HFFc6 (cell line): ENCODE results near the gene SORCS2. TPM values are rescaled to one million over a fixed set of nuclear protein-coding genes. Genes with fewer than 3 reads are reported as not detected.

Experiments used
- DNase-seq: peaks from one replicate; pipeline ENCODE4 v3.0.0-alpha.2; 2018
- H3K27ac Mint-ChIP-seq: 2 replicates; pipeline ENCODE4 v1.8.0; 2020; ENCODE audit warnings: mild to moderate bottlenecking, mixed read lengths
- H3K27me3 Mint-ChIP-seq: 2 replicates; pipeline ENCODE4 v1.8.0; 2021; ENCODE audit warnings: mild to moderate bottlenecking, moderate library complexity, mixed read lengths; ENCODE audit not compliant: insufficient read depth
- H3K36me3 Mint-ChIP-seq: 2 replicates; pipeline ENCODE4 v1.8.0; 2021; ENCODE audit warnings: low read depth, mixed read lengths
- H3K4me1 Mint-ChIP-seq: 2 replicates; pipeline ENCODE4 v1.8.0; 2020; ENCODE audit warnings: low read depth, mixed read lengths
- H3K4me3 Mint-ChIP-seq: 2 replicates; pipeline ENCODE4 v1.8.0; 2020; ENCODE audit warnings: mild to moderate bottlenecking, moderate library complexity, mixed read lengths
- H3K9me3 Mint-ChIP-seq: 2 replicates; pipeline ENCODE4 v1.8.0; 2020; ENCODE audit warnings: mild to moderate bottlenecking, mixed read lengths
- total RNA-seq, 6 experiments: library from RNA; stranded (reverse); fragmentation: NEBNext Ultra II Directional; extraction: Animal tissue kit (Norgen Biotek cat#: 25700); gene quantifications; 2 replicates in 1 of 6; 3 replicates in 5 of 6; pipeline ENCODE4 v1.2.3, GENCODE V29; 2021
- TF ChIP-seq, protein P1 (sequence below): fragments of 200-600 bp; sonication (generic); IDR thresholded peaks from 2 replicates; pipeline ENCODE4 v1.5.0; 2021; ENCODE audit warnings: antibody characterized with exemption, mild to moderate bottlenecking

Gene SORCS2
- total RNA-seq, 6 experiments from 2014 or later: 0.05 to 0.15 (median 0.12) TPM; not detected in 3

DNA sequence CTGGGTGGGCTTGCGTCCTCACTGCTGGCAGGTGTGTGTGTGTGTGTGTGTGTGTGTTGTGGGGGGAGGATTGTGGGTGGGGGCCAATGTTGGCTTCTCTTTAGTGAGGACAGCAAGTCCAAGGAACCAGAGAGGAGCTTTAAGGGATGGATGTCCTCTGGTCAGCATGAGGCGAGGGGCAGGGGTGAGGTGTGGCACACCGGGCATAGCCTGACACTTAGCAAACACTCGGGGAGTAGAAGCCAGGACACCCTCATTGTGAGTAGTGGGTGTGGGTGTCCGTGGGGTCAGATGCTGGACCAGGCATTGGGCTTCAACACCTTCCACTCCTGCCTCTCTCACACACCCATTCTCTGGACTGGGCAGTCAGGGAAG, 2.8 kb downstream of the SORCS2 start:
- no peaks in the 10 kb centered on the region for H3K36me3 Mint-ChIP-seq
- peaks cover 34% of the 10 kb centered on the region for H3K27me3 Mint-ChIP-seq
- H3K4me3 Mint-ChIP-seq: no peak overlapping the region
- TF ChIP-seq, protein P1, sequence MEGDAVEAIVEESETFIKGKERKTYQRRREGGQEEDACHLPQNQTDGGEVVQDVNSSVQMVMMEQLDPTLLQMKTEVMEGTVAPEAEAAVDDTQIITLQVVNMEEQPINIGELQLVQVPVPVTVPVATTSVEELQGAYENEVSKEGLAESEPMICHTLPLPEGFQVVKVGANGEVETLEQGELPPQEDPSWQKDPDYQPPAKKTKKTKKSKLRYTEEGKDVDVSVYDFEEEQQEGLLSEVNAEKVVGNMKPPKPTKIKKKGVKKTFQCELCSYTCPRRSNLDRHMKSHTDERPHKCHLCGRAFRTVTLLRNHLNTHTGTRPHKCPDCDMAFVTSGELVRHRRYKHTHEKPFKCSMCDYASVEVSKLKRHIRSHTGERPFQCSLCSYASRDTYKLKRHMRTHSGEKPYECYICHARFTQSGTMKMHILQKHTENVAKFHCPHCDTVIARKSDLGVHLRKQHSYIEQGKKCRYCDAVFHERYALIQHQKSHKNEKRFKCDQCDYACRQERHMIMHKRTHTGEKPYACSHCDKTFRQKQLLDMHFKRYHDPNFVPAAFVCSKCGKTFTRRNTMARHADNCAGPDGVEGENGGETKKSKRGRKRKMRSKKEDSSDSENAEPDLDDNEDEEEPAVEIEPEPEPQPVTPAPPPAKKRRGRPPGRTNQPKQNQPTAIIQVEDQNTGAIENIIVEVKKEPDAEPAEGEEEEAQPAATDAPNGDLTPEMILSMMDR: no peak
- DNase-seq: no peak
- H3K9me3 Mint-ChIP-seq: no peaks in the 10 kb centered on the region
- H3K4me1 Mint-ChIP-seq: no peaks in the 10 kb centered on the region; the same call in 1 of the 2 replicates
- H3K27ac Mint-ChIP-seq: no peak overlapping the region

DNA sequence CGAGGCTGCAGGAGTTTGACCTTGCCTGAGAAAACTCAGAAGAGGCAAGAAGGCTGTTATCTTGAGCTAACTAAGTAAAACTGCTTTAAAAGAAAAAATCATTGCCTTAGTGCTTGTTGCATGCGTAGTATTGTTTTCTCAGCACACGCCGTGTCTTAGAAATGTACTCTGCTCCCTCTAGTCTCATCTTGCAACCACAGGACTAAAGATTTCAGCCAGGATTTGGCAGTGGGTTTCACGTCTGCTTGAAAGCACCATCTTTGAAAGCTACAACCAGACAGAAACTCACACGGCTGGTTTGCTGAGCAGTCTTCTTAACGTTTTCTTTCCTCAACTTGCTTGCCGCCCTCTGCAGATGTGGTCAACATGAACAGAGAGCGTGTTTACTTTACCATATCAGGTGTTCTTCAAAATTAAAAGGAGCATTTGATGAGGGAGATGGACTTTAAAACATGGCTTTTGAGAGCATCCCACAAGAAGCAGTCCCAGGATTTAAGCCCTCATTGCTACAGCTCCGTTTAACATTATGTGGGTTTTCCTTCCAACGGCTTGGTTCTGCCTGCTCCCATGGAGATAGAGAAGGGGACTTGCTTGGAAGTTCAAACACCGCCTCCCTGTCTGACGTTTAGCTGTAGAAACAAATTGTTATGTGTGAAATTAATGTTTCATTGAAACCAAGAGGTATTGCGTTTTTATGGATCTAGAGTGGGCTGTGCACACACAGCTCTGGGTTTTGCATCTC, 3.4 kb downstream of the SORCS2 start:
- Mint-ChIP-seq H3K27ac (no peak overlapping the region), H3K9me3 (no peaks in the 10 kb centered on the region), H3K4me3 (no peak overlapping the region), H3K36me3 (no peaks in the 10 kb centered on the region), H3K4me1 (no peaks in the 10 kb centered on the region; the same call in 1 of the 2 replicates), H3K27me3 (peaks cover 32% of the 10 kb centered on the region)
- no peak for DNase-seq
- TF ChIP-seq, protein P1: no peak

DNA sequence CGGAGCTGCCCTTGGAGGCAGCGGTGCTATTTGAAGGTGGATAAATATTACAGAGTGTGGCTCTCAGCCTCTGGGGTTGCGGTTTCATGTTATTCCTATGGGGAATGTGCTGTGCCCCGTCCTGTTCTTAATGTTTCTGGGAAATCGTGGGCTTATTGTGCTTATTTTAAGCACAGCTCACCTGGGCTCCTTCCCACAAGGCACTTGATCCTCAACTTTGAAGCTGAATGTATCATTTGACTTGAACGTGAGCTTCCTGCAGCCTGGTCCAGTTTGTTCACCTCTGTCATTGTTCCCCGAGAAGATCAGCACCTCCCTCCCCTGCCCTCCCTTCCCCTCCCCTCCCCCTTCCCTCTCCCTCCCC, 3.9 kb downstream of the SORCS2 start:
- Mint-ChIP-seq H3K9me3 (no peaks in the 10 kb centered on the region), H3K36me3 (no peaks in the 10 kb centered on the region), H3K27me3 (peaks cover 27% of the 10 kb centered on the region), H3K4me3 (no peak overlapping the region), H3K27ac (no peak overlapping the region), H3K4me1 (no peaks in the 10 kb centered on the region; the same call in 1 of the 2 replicates)
- no peak for DNase-seq
- TF ChIP-seq, protein P1: no peak

DNA sequence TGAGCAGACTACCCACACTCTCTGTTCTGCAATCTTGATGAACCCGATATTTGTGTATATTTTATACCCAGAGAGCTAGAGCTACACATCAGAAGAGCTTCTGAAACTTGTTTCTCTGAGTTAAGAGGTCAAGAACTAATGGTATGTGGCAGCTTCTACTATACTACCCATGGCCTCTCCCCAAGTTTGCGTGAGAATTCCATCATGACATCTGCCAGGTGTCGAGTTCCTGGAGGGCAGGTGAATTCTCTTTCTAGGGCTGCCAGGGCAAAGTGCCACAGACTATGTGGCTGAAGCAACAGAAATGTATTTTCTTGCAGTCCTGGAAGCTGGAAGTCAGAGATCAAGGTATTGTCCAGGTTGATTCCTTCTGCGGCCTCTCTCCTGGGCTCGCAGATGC, 4.4 kb downstream of the SORCS2 start:
- Mint-ChIP-seq H3K4me1 (peaks cover 1% of the 10 kb centered on the region), H3K9me3 (no peaks in the 10 kb centered on the region), H3K27me3 (peaks cover 27% of the 10 kb centered on the region), H3K36me3 (no peaks in the 10 kb centered on the region), H3K27ac (no peak overlapping the region), H3K4me3 (no peak overlapping the region)
- DNase-seq: no peak
- TF ChIP-seq, protein P1: no peak

DNA sequence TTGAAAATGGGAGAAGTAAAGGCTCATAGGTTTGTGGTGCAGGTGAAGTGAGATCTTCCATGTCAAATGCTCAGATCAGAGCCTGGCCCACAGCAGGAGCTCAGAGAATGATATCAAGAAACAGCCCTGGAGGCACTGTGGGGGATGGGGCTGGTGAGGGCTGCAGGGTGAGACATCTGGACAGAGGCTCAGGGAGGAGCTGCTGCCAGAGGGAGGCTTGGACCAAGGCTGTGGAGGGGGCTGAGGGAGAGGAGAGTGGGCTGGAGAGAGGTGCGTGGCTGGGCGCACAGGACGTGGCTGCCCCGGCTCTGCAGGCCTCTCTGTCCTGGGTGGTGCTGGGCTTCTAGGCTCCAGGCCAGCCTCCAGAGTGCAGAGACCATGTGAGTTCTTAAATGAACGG, 5.6 kb downstream of the SORCS2 start:
- Mint-ChIP-seq H3K4me1 (peaks cover 12% of the 10 kb centered on the region), H3K4me3 (no peak overlapping the region), H3K9me3 (no peaks in the 10 kb centered on the region), H3K27me3 (peaks cover 25% of the 10 kb centered on the region), H3K36me3 (no peaks in the 10 kb centered on the region), H3K27ac (no peak overlapping the region)
- DNase-seq: no peak
- TF ChIP-seq, protein P1: no peak
